GM10266 (cell line): Measurements from ENCODE around the gene EZR.

Source experiments
- DNase-seq: peaks from one replicate; pipeline ENCODE4 v3.0.0; 2012; ENCODE audit errors: extremely low spot score
- CTCF ChIP-seq: IDR thresholded peaks from 2 replicates; pipeline ENCODE4 v1.5.1; 2012; ENCODE audit warnings: mild to moderate bottlenecking, low read depth; ENCODE audit not compliant: control insufficient read depth, insufficient read depth; ENCODE audit errors: missing control alignments

EZR gene

GRCh38 chr6:158860279-158860865, 41.2 kb upstream of the EZR start:
- DNase-seq = no peak
- no peak for TF ChIP-seq CTCF

- DNase-seq = no peak
- TF ChIP-seq CTCF = no peak
Observed at GRCh38 chr6:158856261-158856660, 37.1 kb upstream of the EZR start.

GRCh38 chr6:158854214-158855101, 35.3 kb upstream of the EZR start:
- no peak for TF ChIP-seq CTCF

GRCh38 chr6:158853880-158854213, 34.7 kb upstream of the EZR start:
- DNase-seq = no peak
- no peak for TF ChIP-seq CTCF

More at GRCh38 chr6:158854214-158855101, 35.3 kb upstream of the EZR start:
- no peak for DNase-seq

- TF ChIP-seq CTCF = no peak
- peak; percentile 69 for DNase-seq
Observed at GRCh38 chr6:158853072-158853879, 34.1 kb upstream of the EZR start.

GRCh38 chr6:158852312-158853071, 33.3 kb upstream of the EZR start:
- DNase-seq = no peak
- TF ChIP-seq CTCF = no peak
